Stimulated activated CD4-positive, alpha-beta T cell treated with anti-CD3 and anti-CD28 coated beads, Interleukin-12 subunit alpha, Interleukin-12 subunit beta, amount 100 ng/mL, for 24 hours (primary cell): ENCODE measurements around the gene TYW3.
"Not testable (repeated sequence)": the region's sequence is repeated elsewhere in the genome, so short reads cannot be mapped to it uniquely, and the experiment has no call there.

Experiments
- DNase-seq, 2 experiments: peaks; one replicate each; pipeline ENCODE4 v3.0.0-alpha.2; 2020; ENCODE audit warnings: low read depth in 2 of 2

The TYW3 gene

DNA sequence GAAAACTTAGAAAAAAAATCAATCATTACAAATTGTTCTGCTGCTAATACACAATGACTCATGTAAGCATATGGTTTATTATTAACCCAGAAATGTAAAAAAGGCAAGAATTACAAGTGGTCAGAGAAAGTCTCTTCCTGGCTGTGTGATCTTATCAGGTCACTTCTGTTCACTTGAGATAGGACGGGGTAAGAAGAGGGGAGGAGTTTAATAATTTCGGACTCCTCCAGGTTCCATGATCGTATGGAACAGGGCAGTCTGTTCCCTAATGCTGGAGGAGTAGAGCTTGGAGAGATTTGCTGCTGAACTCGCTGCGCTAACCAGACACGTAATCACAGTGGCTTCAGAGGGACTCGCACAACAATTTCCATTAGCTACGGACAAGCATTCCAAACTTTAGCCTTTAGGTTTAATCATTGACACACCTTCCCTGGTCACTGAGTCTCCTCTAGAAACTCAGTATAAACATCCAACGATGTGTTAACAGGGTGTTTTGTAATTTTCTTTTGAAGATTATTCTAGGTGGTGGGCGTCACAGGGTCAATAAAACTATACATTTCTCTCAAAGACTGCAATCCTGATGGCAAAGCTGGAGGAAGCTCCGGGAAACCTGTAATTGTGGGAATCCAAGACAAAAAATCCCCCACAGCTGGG, 1.4 kb upstream of the TYW3 start:
- no peak for DNase-seq

DNA sequence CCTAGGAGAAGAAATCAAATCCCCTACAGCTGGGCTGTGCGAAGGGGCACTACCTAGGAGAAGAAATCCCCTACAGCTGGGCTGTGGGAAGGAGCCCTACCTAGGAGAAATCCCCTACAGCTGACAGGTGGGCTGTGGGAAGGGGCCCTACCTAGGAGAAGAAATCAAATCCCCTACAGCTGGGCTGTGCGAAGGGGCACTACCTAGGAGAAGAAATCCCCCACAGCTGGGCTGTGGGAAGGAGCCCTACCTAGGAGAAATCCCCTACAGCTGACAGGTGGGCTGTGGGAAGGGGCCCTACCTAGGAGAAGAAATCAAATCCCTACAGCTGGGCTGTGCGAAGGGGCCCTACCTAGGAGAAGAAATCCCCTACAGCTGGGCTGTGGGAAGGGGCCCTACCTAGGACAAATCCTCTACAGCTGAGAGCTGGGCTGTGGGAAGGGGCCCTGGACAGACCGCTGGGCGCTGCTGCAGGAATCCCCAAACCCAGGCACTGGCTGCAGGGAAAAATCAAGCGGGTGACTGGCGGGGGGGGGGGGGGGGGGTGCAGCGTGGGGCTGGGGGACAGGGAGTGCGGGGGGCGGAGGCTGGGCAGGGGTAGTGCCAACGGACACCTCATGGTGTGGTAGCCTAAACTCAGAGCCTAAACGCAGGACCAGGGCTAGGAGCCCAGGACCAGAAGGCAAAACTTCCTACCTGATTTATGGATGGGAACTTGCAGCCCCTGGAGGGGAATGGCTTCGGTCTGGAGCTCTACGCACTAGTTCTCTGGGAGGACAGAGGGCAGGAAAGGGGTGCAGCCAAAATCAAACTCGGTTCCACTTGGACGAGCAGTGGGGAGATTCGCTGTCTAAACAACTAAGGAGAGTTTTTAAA, 643 bp upstream of the TYW3 start:
- DNase-seq: not testable (repeated sequence)

DNA sequence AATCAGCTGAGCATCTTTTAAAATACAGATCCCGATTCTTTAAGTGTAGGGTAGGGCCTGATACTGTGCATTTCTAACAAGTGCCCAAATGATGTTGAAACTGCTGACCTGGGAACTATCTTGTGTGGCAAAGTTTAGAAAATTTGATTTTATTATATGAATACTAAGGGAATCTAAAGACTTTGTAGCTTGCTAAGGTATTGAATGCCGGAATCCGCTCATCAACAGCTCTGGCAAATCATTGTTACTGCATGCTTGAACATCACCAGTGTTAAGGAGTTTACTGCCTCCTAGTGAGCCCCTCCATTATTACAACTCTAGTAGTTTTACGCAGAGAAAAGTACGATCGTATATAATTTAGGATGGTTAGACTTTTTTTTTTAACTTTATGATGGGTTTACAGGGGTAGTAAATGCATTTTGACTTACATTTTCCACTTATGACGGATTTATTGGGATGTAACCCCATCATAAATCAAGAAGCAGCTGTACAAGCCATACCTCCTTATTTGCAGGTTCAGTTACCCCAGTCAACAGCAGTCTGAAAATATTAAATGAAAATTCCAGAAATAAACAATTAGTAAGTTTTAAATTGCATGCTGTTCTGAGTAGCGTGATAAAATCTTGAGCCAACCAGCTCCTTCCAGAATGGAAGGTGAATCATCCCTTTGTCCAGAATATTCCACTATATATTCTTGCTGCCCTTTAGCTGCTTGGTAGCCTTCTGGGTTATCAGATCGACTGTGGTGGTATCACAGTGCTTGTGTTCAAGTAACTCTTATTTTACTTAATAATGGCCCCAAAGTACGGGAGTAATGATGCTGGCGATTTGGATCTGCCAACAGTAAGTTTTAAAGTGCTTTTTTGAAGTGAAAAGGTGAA, 892 bp downstream of the TYW3 start:
- no peak for DNase-seq

DNA sequence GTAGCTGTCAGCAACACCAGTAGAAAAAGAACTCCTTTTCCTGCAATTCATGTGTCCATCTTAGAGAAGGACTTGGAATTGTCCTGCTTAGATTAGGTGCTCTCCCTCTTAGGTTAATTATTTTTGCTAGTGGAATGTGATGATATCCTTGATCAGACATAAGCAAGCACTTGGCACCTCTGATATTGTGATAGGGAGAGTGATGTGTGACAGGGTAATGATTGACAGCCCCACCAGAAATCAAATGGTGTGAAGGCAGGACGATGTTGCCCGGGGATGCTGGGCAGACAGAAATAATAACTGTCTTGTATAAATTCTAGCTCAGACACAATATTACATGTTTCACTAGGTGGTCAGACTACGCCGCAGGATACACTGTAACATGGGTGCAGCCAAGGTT, 4.4 kb downstream of the TYW3 start:
- DNase-seq: no peak

DNA sequence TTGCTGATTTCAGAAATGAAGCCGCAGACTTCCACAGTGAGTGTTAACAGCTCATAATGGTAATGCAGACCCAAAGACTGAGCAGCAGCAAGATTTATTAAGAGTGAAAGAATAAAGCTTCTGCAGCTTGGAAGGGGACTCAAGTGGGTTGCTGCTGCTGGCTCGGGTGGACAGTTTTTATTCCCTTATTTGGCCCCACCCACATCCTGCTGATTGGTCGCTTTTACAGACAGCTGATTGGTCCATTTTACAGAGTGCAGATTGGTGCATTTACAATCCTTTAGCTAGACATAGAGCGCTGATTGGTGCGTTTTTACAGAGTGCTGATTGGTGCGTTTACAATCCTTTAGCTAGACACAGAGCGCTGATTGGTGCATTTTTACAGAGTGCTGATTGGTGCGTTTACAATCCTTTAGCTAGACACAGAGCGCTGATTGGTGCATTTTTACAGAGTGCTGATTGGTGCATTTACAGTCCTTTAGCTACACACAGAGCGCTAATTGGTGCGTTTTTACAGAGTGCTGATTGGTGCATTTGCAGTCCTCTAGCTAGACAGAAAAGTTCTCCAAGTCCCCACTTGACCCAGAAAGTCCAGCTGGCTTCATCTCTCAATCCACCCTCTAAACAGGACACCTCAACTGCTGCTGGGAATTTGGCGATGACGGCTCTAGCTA, 7.5 kb downstream of the TYW3 start:
- not testable (repeated sequence) for DNase-seq

DNA sequence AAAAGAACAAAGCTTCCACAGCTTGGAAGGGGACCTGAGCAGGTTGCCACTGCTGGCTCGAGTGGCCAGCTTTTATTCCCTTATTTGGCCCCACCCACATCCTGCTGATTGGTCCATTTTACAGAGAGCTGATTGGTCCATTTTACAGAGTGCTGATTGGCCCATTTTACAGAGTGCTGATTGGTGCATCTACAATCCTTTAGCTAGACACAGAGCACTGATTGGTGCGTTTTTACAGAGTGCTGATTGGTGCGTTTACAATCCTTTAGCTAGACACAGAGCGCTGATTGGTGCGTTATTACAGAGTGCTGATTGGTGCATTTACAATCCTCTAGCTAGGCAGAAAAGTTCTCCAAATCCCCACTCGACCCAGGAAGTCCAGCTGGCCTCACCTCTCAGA, 12.3 kb downstream of the TYW3 start:
- not testable (repeated sequence) for DNase-seq

DNA sequence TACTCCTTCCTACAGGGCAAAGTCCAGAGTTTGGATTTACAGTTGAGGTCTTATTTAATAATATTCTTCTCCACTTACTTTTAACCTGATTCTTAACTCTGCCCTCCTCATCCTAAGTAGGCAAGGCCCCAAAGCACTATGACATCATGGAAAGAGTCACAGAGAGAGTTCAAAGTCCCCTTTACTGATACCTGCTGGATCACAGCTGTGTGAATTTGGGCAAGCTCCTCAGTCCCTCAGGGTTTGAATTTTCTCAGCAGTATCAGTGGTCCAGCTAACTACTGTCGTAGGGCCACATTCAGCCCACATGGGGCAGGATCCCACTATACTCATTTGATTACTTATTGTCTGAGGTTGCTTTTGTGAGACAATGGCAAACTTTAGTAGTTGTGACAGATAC, 16.0 kb downstream of the TYW3 start:
- no peak for DNase-seq

DNA sequence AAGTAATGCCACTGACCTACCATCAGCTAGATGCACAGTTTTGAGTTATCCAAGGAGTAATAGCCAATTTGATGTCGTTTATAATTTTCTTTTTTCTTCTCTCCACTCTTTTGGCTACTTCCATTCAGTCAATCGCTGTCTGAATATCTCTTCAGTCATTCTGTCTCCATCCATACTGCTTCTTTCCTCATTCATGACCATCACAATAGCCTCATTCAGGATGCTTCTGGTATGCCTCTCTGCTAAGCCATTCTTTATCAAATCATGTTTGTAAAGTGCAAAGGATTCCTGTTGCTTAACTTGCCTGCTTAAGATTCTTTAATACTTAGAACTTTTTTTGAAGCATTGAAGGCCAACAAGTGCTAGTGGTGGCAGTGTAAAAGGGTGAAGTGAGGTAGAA, 20.2 kb downstream of the TYW3 start:
- DNase-seq: no peak

DNA sequence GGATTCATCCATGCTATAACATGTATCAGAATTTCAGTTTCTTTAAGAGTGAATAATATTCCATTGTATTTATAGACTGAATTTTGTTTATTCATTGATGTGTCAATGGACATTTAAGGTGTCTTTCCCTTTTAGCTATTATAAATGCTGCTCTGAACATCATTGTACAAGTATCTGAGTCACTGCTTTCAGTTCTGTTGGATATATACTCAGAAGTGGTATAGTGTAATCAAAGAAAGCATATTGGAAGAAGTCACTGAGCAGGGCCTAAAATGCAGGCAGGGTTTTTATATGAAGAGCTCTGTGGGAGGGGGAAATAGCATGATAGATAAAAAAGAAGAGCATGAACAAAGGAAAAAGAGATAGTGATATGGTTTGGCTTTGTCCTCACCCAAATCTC, 22.5 kb downstream of the TYW3 start:
- DNase-seq: no peak

DNA sequence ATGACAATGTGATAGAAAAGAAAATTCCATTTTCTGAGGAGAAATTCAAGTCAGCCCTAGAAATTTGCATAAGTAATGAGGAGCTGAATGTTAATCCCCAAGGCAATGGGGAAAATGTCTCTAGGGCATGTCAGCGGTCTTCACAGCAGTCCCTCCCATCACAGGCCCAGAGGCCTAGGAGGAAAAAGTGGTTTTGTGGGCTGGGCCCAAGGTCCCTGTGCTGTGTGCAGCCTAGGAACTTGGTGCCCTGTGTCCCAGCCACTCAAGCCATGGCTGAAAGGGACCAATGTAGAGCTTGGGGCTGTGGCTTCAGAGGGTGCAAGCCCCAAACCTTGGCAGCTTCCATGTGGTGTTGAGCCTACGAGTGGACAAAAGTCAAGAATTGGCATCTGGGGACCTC, 23.7 kb downstream of the TYW3 start:
- not testable (repeated sequence) for DNase-seq

DNA sequence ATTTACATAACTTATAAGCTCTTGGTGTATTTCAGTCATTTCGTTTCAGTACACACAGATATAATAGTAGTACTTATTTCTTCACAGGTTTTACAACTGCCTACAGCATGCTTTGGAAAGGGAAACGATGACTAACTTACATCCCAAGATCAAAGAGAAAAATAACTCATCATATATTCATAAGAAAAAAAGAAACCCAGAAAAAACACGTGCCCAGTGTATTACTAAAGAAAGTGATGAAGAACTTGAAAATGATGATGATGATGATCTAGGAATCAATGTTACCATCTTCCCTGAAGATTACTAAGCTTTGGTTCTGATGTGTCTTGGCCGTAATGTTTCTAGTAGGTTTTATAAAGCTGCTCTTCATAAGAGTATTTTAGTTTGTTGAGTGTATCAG, 30.9 kb downstream of the TYW3 start:
- DNase-seq: no peak

DNA sequence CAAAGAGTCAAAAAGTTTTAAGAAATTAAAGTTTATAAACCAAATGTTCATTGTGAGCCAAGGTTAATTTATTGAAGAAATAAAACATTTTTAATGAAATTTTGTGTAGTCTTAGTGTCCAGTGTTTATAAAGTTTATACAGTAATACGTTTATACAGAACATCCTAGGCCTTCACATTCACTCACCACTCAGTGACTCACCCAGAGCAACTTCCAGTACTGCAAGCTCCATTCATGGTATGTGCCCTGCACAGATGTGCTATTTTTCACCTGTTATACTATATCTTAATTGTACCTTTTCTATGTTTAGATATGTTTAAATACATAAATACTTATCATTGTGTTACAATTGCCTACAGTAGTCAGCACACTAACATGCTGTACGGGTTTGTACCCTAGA, 33.6 kb downstream of the TYW3 start:
- DNase-seq: no peak

DNA sequence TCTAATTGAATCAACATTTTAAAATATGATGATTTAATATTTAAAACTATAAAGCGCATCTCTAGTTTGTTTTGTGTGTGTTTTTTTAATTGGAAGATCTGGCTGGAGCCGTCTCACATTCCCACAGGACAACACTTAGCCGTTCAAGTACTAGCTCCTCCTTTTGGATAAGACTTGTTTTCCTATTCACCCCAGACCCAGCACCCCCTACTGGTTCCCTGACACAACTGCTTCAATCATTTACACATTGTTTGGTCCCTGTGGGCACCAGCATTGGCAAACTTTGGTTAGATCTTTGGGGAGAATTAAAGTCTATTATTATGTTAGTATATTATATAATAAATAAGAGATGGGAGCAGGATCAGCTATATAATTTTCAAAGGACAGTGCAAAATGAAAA, 34.5 kb downstream of the TYW3 start:
- DNase-seq: no peak

DNA sequence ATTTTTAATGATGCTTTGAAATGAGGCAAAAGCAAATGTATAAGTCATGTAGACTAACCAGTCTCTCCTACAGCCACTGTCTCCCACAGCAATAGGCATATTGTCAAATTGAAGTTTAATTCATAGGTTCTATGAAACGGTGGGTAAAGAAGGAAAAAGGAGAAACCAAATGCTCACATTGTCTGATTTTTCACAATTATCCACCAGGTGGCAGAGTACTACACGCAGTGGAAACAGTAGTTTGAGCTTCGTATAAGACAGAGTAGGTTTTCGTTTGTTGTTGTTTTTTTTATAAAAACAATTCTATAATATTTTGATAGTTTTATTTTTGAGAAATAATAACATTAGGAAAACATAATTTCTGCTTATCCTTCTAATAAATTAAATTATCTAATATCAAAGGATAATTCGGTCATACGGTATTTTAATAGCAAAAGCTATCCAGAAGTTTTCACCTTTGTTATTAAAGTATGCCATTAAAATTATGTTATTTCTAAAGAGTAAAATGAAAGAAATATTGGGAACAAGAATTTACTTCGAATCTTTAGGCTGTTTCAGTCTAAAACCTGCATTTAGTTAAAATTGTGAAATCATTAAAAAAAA, 39.1 kb downstream of the TYW3 start:
- DNase-seq: no peak

DNA sequence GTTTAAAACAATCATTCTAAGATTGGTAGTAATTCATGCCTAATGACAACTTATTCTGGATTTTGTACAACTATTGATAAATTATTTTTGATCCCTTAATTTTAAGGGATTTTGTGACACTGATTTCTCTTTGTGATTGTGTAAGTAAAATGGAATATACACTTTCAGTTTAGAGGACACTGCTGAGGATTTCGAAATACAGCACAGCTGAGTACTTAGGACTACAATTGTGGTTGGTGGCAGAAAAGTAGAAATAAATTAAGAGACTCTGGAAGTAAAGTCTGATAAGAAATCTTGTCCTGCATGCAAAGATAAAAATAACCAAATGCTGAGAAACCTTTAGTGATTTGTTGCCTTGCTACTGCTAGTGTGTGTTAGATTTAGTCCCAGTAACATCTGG, 40.0 kb downstream of the TYW3 start:
- no peak for DNase-seq

DNA sequence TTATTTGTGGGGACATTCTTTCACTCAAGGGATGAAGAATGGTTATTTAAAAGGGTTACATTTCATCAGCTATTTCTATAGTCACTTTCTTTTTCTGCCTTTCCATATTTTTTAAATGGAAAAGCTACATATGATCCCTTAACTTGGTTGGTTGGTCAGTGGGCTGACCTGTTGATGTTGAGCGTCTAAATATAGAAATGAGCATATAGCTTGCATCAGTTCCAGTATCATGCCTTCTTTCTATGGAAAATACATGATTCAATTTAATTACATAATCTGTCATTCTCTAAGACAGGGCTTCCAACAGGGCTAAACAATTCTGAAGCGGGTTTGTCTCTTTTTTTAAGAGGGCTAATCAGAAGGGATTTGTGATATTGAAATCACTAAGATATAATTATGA, 40.6 kb downstream of the TYW3 start:
- no peak for DNase-seq

DNA sequence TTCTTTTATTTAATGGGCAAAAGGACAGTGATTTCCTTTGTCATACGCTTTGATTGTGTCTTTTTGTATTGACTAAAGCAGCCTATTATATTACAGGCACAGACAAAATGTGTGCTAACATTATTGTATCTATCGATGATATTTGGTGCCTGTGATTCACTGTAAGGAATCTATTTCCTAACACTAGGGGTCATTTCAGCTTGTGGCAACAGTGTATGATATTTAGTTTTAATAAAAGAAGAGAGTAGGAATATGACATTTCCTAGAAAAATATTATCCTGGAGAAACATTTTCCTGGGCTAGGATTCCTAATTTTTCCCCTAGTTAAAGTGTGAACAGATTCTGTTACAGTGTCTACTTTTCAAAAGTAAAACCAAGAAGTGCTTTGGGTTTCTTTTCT, 42.8 kb downstream of the TYW3 start:
- no peak for DNase-seq

DNA sequence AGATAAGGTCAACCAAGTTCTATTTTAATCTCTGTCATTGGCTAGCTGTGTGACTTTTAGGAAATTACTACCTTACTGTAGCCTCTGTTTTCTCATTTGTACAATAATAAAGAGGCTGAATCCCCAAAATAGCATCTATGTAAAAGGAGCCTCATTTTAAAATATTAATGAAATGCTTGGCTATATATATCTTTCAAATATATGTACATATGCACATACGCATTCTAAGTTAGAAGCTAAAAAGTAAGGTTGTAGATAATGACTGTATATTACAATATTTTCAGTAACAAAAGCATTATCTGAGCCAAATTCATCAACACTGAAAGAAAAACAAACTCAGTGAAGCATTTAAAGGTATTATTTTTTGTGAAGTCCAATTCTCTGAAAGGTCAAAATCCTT, 44.6 kb downstream of the TYW3 start:
- DNase-seq: no peak

DNA sequence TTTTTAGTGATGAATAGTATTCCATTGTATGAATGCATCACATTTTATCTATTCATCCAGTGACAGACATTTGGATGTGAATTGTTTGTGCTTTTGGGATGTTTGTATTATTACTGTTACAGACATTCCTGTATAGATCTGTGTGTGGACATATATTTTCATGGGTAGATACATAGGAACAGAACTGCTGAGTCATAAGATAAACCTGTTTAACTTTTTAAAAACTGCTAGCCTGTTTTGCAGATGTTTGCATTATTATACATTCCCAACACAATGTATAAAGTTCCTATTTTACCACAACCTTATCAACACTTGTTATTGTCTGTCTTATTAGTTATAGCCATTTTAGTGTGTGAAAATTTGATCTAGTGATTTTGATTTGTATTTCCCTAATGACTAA, 46.8 kb downstream of the TYW3 start:
- no peak for DNase-seq

DNA sequence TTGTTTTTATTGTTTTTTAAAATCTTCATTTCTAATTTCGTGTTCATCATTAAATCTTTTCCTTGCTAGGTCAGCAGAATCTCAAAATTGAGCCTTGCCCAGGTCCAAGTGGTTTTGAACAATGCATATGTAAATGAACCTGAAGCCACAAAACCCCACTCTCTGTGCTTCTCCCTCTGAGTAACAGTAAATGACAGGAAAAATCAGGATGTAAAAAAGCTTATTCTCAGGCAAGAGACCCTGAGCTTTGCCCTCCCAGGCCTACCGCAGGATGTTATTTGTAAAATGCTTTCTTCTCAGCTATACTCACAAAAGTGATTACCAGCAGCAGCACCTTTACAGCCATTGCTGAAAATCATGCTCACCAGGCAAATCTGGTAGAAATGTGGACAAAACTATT, 47.6 kb downstream of the TYW3 start:
- no peak for DNase-seq

DNA sequence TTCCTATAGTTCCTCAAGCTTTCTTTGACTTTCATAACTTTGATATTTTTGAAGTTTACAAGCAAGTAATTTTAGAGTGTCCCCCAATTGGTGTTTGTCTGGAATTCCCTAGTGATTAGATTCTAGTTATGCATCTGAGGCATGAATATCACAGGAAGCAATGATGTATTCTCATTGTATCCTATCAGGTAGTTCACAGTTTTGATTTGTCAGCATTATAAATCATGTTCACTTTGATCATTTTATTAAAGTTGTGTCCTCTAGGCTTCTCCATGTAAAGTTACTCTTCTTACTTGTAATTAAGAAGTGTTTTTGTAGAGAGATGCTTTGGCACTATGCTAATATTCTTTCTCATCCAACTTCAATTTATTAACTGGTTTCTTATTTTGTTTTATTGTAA, 53.0 kb downstream of the TYW3 start:
- DNase-seq: no peak

DNA sequence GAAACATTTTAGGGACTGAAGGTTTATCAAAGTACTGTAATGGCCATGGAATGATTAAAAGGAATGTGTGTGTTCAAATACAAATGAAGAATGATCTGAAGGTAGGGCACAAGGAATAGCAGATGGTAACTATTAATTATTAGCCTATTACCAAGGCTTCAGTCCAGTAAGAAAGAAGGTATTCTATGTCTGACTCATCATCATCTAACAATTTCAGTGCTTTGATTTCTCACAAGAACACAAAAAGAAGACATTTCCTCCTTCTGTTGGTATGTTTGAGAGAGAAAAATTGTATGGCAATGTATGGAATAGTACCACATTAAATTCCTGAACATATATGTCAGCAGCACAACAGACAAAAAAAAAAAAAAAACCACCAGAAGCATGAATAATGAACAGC, 57.5 kb downstream of the TYW3 start:
- DNase-seq: no peak
